Esophagus mucosa (tissue), 1 donor: ENCODE results near the gene C6orf89. TPM values are rescaled to one million over a fixed set of nuclear protein-coding genes. Genes with fewer than 3 reads are reported as not detected.
"Not testable (repeated sequence)": the region's sequence is repeated elsewhere in the genome, so short reads cannot be mapped to it uniquely, and the experiment has no call there.

Experiments used
- ATAC-seq: fragments of 200-7000 bp; cut with Tn5 transposase; one replicate; pipeline ENCODE4 v1.9.1; 2020
- total RNA-seq: library from RNA; stranded (reverse); gene quantifications from one replicate; pipeline ENCODE4 v1.2.4, GENCODE V29; 2023
- donor health status: DM: yes; HTN: yes; CAD: no.

The C6orf89 gene
- total RNA-seq, 1 donor from 2014 or later: 33.6 TPM

- ATAC-seq: no peak
Observed at GRCh38 chr6:36888115-36888643, 2.4 kb downstream of the C6orf89 start.

DNA sequence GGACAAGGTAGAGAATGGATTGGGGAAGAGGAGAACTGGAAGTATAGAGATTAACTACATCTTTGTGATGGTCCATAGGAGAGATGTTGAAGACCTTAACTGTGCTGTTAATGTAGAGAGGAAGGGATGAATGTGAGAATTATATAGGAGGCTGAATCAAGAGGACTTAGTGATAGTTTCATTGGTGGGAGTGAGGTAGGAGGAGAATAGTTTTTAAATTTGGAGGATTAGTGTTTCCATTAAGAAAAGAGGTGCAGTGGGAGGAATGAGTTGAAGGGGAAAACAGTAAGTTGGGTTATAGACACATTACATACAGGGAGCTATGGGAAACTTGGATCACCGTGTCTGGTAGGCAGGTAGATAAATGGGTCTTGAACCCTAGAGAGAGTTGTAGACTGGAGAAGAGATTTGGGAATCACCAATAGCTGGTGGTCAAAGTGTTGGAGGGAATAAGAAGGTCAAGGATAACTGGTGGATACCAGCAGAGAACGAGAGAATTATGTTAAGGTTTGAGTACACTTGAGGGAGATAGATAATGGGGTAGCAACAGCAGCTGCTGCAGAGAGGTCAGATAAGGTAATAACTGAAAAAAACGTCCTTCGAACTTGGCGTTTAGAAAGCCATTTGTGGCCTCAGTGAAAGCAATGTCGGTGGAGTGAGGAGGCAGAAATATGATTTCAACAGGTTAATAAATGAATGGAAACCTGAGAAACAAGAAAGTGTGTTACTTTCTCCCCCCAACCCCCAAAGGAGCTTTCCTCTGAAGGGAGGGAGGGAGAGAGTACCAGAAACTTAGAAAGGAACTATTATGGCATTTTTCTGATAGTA is 3.1 kb downstream of the C6orf89 start:
- ATAC-seq: no peak

DNA sequence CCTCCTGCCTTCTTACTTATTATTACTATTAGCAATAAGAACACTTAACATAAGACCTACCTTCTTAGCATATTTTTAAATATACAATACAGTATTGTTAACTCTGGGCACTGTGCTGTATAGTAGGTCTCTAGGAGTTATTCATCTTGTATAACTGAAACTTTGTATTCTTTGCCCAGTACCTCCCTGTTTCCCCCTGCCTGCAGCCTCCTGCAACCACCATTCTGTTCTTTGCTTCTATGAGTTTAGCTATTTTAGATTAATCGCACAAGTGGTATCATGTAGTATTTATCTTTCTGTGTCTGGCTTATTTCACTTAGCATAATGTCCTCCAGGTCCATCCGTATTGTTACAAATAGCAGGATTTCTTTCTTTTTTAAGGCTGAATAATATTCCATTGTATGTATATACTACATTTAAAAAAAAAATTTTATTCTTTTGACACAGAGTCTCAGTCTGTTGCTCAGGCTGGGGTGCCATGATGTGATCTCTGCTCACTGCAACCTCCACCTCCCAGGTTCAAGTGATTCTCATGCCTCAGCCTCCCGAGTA is 4.4 kb downstream of the C6orf89 start:
- ATAC-seq: no peak

DNA sequence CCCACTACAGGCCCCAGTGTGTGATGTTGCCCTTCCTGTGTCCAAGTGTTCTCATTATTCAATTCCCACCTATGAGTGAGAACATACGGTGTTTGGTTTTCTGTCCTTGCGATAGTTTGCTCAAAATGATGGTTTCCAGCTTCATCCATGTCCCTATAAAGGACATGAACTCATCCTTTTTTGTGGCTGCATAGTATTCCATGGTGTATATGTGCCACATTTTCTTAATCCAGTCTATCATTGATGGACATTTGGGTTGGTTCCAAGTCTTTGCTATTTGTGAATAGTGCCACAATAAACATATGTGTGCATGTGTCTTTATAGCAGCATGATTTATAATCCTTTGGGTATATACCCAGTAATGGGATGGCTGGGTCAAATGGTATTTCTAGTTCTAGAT is 5.4 kb downstream of the C6orf89 start:
- not testable (repeated sequence) for ATAC-seq

DNA sequence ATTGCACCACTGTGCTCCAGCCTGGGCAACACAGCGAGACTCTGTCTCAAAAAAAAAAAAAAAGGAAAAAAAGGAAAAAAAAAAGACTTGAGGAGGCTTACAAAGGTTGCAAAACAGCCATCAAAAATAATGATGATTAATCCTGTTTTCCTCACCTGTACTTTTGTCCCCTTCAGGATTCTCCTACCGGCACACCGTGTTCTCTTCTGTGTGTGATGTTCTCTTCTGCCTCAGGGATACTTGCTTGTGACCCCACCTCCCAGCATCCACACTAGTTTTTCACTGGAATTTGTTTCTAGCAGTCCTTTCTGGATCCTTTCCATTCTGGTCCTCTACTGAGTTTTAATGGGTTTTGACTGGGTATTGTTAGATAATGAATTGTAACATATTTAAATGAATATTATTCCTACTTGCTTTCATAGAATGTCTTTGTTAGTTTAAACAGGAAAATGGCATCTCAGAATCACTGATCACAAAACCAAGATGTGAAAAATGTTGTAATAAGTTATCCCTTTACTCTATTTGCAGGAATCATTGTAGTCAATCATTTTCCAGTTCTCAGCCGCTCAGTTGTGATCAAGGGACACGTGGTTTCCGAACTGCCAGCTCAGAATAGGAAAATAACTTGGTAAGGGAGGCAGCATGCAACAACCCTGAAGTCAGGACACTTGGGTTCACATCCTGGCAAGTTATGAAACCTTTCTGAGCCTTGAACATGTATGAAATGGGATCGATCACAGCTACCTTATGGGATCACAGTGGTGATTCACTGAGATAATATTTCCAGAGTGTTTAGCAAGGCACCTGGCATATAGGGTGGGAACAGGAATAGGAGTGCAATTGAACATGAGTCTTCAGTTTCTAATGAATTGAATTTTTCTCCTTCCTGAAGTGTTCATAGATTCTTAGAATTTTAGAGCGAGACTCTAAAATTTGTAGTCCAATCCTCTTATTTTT is 8.5 kb downstream of the C6orf89 start:
- ATAC-seq: no peak

- ATAC-seq: peak; percentile 43
Observed at GRCh38 chr6:36897609-36898008, 11.9 kb downstream of the C6orf89 start.

- no peak for ATAC-seq
Observed at GRCh38 chr6:36904114-36904513, 18.4 kb downstream of the C6orf89 start.

- ATAC-seq: no peak
Observed at GRCh38 chr6:36904851-36905393, 19.2 kb downstream of the C6orf89 start.

DNA sequence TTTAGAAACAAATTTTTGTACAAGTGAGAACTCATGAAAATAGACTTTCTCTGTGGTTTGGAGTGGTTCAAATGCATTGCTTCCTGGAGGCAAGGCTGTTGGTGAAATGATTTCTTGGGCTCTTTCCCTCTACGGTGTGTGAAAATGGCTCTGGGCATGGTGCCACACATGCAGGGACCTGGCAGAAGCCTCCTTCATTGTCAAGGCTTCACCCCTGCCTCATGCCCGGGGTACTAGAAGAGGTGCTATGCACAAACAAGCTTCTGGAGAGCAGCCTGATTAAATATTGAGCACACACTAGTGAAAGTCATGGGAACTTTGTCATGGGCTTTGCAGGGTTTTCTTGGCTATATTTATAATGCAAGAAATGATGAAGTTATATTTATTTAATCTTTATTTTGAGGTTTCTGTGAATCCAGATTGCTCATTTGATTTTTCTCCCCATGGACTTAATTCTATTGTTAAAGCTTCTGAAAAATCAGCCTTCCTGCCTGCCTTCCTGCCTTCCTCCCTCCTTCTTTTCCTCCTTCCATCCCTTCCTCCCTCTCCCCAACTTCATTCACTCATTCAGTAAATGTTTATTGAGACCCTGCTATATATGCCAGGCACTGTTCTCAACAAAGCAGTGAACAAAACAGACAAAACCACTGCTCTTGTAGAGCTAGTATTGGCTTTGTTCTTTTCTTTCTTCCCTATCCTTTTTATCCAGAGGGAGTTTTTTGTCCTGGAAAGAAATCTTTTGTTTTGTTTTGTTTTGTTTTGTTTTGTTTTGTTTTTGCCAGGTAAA is 21.0 kb downstream of the C6orf89 start:
- ATAC-seq: peak; percentile 62

DNA sequence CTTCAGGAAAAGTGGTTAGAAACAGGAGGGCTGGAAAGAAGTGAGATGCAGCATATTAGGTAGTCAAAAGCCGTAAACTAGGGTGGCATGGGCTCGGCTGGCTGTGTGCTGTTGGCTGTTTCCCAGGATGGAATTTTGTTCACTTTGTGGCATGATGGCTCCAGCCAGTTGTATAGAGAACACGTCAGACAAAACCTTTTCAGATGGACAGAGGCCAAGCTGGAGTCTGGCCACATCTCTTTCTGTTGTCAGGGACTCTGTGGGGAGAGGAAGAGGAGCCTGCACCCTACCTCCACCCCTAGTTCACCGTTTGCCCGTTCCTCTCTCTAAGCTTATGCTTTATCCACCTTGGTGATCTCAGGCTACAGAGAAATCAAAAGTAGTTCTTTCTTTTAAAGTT is 22.0 kb downstream of the C6orf89 start:
- ATAC-seq: peak; percentile 53

GRCh38 chr6:36908747-36909146 is 23.0 kb downstream of the C6orf89 start:
- no peak for ATAC-seq

DNA sequence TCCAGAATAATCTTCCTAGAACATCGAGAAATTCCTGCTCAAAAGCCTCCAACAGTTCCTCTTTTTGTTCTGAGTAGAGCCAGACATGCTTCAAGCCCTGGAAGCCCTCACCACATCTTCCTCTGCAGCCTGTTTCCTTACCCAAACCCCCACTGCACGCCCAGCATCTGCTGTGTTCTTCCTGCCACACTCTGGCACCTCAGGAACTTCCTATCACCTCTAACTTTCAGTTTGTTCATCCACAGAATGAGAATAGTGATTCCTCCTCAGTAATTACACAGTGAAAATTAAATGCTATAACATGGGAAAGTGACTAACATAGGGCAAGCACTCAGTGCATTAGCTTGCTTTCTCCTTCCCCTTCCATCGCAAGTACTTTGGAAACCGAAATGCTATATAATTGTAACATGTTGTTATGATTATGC is 26.3 kb downstream of the C6orf89 start:
- no peak for ATAC-seq

- peak; percentile 53 for ATAC-seq
Observed at GRCh38 chr6:36912586-36912985, 26.8 kb downstream of the C6orf89 start.

DNA sequence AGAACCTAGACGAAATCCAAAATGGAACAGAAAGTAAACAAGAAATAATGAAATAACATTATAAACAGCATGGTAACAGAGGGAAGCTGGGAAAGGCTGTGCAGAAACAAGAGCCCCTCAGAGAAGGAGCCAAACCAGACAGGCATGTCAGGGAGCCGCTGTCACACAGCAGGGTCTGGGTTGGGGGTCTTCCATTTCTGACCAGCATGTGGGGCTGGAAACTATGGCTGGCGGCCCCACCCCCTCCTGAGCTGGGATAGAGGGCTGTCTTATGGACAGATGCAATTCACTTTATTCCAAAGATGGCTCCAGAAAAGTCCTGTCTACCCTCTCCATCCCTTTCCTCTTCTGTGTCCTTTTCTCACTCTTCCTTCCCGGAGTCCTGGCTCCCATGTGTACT is 27.3 kb downstream of the C6orf89 start:
- no peak for ATAC-seq

DNA sequence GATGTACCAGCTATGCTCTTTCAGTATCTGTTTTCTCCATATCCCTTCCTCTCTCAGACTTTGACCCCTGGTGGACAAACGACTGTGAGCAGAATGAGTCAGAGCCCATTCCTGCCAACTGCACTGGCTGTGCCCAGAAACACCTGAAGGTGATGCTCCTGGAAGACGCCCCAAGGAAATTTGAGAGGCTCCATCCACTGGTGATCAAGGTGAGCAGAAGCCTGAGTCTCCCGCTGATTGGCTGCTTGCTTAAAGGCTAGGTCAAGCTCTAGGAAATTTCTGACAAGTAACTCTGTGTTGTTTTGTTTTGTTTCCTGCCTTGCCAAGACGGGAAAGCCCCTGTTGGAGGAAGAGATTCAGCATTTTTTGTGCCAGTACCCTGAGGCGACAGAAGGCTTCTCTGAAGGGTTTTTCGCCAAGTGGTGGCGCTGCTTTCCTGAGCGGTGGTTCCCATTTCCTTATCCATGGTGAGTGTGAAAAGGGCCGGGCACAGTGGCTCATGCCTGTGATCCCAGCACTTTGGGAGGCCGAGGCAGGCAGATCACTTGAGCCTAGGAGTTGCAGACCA is 28.6 kb downstream of the C6orf89 start:
- ATAC-seq: peak; percentile 93

DNA sequence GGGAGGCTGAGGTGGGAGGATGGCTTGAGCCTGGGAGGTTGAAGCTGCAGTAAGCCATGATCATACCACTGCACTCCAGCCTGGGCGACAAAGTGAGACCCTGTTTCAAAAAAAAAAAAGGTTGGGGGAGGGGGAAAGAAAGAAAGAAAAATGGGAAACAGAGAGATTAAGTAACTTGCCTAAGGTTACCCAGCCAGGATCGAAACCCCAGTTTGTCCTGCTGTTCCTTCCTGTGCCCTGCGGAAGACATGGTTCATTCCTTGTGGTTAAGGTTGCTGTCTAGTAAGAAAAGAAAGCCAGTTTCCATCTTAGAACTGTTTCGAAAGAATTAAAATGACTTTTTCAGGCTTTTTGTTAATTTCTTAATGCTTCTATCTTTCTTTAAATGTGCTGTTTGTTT is 29.8 kb downstream of the C6orf89 start:
- ATAC-seq: no peak

DNA sequence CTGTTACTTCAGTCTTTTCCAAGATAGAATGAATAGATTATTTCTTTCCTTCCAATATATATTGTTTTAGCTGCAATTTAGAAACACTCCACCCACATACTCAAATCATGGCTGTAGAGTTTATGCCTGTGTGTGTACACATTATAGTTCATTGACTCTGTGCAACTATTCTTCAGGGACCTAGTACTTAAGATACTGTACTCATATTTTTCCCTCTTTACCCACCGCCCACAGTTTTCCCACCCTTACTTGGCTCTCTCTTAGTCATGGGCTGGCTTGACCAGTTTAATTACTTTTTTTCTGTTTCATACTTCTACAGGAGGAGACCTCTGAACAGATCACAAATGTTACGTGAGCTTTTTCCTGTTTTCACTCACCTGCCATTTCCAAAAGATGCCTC is 30.4 kb downstream of the C6orf89 start:
- ATAC-seq: no peak

GRCh38 chr6:36917541-36918193 is 31.9 kb downstream of the C6orf89 start:
- ATAC-seq: no peak

GRCh38 chr6:36920049-36920448 is 34.3 kb downstream of the C6orf89 start:
- ATAC-seq: peak; percentile 62

DNA sequence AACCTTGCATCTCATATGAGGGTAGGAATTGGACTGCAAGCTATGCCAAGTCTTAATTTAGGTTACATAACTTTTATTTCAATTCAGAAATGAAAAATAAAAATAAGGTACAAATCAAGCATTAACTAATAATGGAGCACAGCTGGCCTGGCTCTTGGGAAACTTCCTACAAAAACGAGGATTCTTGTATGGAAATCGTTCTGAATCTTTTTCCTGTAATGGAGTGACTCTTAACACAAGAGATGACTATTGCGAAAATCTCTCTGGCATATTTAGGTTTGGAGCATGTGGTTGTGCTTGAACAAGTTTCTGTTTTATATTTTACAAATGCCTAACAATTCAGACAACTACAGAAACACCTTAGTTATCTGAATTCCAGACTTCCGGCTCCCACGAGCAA is 34.8 kb downstream of the C6orf89 start:
- ATAC-seq: no peak

DNA sequence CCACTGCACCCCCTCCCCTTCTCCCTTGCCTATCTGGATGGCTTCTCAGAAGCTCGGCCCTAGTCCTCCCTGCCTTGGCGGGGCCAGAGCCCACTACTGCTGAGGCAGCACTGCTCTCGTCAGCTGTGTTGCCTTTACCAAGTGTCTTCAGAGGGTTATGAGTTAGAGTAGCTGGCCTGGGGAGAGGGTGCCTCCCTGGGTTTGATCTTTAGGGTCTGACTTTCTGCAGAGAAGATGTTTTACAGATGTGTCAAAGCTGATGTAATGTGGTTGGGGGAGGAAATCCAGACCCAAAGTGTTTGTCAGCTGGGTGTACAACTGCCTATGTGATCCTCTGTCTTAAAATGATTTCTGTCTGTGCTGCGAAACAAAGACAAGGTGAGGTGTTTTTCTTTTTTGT is 38.4 kb downstream of the C6orf89 start:
- ATAC-seq: no peak
